ENCODE measurements around the gene NFATC1. TPM values are rescaled to one million over a fixed set of nuclear protein-coding genes. Genes with fewer than 3 reads are reported as not detected.

The NFATC1 gene
- total RNA-seq, 4 donors from 2014 or later, result 13.9 to 24.3 (median 16.7) TPM

- H3K9me3 ChIP-seq, result no peaks in the 10 kb centered on the region
- H3K36me3 ChIP-seq, result peaks cover 38% of the 10 kb centered on the region
- H3K27ac ChIP-seq, result no peak overlapping the region
- H3K4me1 ChIP-seq, result no peaks in the 10 kb centered on the region
- peak in 1 of 2 donors; percentile 63 for DNase-seq (ENCODE audit: low spot score in 2 of 2)
- 85% methylated on average over 47 of the region's 47 CpGs for WGBS
- TF ChIP-seq EP300 (IDR thresholded peaks at IDR 0.05) (no peak), CTCF (IDR thresholded peaks at IDR 0.05) (no peak), POLR2A (IDR thresholded peaks at IDR 0.05) (no peak), POLR2AphosphoS5 (IDR thresholded peaks at IDR 0.05) (no peak)
- no peaks in the 10 kb centered on the region for H3K27me3 ChIP-seq
- H3K4me3 ChIP-seq, result no peak overlapping the region
These were observed 16.1 kb downstream of the NFATC1 start for GRCh38 chr18:79411614-79412526.

- H3K36me3 ChIP-seq, result peaks cover 38% of the 10 kb centered on the region
- no peak overlapping the region for H3K27ac ChIP-seq
- no peaks in the 10 kb centered on the region for H3K9me3 ChIP-seq
- H3K27me3 ChIP-seq, result no peaks in the 10 kb centered on the region
- H3K4me3 ChIP-seq, result no peak overlapping the region
- no peaks in the 10 kb centered on the region for H3K4me1 ChIP-seq
- no peak for TF ChIP-seq POLR2A (IDR thresholded peaks at IDR 0.05)
- TF ChIP-seq CTCF (IDR thresholded peaks at IDR 0.05), result no peak
- TF ChIP-seq EP300 (IDR thresholded peaks at IDR 0.05), result no peak
- no peak for TF ChIP-seq POLR2AphosphoS5 (IDR thresholded peaks at IDR 0.05)
- peak in 1 of 2 donors; percentile 50 for DNase-seq (ENCODE audit: low spot score in 2 of 2)
- WGBS, result 95% methylated on average over 16 of the region's 16 CpGs
These were observed 17.3 kb downstream of the NFATC1 start for GRCh38 chr18:79413025-79413424.

DNA sequence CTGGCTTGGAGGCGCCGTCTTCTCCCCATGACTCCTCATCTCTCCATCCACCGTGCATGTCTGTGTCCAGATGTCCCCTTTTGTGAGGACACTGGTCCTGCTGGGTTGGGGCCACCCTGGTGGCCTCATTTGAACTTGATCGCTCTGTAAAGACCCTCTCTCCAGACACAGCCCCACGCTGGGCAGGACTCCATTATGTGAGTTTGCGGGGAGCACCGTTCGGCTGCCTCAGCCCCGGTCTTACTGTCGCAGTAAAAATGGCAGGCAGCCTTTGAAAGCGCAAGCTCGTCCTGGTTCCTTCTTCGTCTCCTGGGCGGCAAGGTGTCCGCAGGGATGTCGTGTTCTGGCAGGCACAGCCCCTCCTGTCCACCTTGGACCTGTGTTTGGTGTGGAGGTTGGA lies 17.7 kb downstream of the NFATC1 start:
- WGBS, result 97% methylated on average over 15 of the region's 16 CpGs
- H3K4me3 ChIP-seq, result no peak overlapping the region
- H3K36me3 ChIP-seq, result peaks cover 38% of the 10 kb centered on the region
- no peaks in the 10 kb centered on the region for H3K9me3 ChIP-seq
- H3K27me3 ChIP-seq, result no peaks in the 10 kb centered on the region
- peak in 1 of 2 donors; percentile 30 for DNase-seq (ENCODE audit: low spot score in 2 of 2)
- TF ChIP-seq EP300 (IDR thresholded peaks at IDR 0.05), result no peak
- TF ChIP-seq POLR2A (IDR thresholded peaks at IDR 0.05), result no peak
- no peak for TF ChIP-seq CTCF (IDR thresholded peaks at IDR 0.05)
- no peak for TF ChIP-seq POLR2AphosphoS5 (IDR thresholded peaks at IDR 0.05)
- H3K27ac ChIP-seq, result no peak overlapping the region
- H3K4me1 ChIP-seq, result no peaks in the 10 kb centered on the region

DNA sequence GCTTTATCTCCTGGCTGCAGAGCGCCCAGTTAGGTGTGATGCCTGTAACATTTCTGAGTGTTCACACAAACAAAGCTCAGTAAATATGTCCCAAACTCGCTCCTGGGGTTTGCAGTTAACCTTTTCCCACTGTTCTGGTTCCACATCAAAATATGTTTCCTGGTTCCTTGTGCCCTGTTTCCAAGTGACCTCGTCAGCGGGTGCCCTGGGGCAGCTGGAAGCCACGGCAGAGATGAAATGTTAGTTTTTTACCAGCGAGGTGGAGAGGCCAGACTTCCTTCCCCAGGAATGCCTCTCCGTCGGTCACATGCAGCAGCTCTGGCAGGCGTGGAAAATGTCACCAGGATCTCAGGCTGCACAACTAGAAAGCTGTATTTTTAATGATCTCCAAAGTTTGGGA lies 18.2 kb downstream of the NFATC1 start:
- no peak overlapping the region for H3K27ac ChIP-seq
- no peaks in the 10 kb centered on the region for H3K27me3 ChIP-seq
- H3K4me1 ChIP-seq, result no peaks in the 10 kb centered on the region
- WGBS, result 78% methylated on average over 9 of the region's 9 CpGs
- peak in 1 of 2 donors; percentile 64 for DNase-seq (ENCODE audit: low spot score in 2 of 2)
- peaks cover 38% of the 10 kb centered on the region for H3K36me3 ChIP-seq
- no peak for TF ChIP-seq CTCF (IDR thresholded peaks at IDR 0.05)
- TF ChIP-seq EP300 (IDR thresholded peaks at IDR 0.05), result no peak
- no peak for TF ChIP-seq POLR2AphosphoS5 (IDR thresholded peaks at IDR 0.05)
- no peak for TF ChIP-seq POLR2A (IDR thresholded peaks at IDR 0.05)
- no peak overlapping the region for H3K4me3 ChIP-seq
- H3K9me3 ChIP-seq, result no peaks in the 10 kb centered on the region

GRCh38 chr18:79416022-79416676 lies 20.4 kb downstream of the NFATC1 start:
- WGBS, result 89% methylated on average over 16 of the region's 24 CpGs
- no peak overlapping the region for H3K4me3 ChIP-seq
- H3K4me1 ChIP-seq, result peaks cover 2% of the 10 kb centered on the region
- H3K36me3 ChIP-seq, result peaks cover 35% of the 10 kb centered on the region
- DNase-seq (ENCODE audit: low spot score in 2 of 2), result no peak
- no peak for TF ChIP-seq EP300 (IDR thresholded peaks at IDR 0.05)
- H3K9me3 ChIP-seq, result no peaks in the 10 kb centered on the region
- no peaks in the 10 kb centered on the region for H3K27me3 ChIP-seq
- no peak overlapping the region for H3K27ac ChIP-seq

All from suprapubic skin (tissue), 4 donors.